LoVo (cell line): ENCODE measurements around the gene NSD1.
"Not testable (repeated sequence)": the region's sequence is repeated elsewhere in the genome, so short reads cannot be mapped to it uniquely, and the experiment has no call there.

Experiments used
- DNase-seq: peaks from one replicate; pipeline ENCODE4 v3.0.0-alpha.2; 2016; ENCODE audit warnings: low spot score

The NSD1 gene

DNA sequence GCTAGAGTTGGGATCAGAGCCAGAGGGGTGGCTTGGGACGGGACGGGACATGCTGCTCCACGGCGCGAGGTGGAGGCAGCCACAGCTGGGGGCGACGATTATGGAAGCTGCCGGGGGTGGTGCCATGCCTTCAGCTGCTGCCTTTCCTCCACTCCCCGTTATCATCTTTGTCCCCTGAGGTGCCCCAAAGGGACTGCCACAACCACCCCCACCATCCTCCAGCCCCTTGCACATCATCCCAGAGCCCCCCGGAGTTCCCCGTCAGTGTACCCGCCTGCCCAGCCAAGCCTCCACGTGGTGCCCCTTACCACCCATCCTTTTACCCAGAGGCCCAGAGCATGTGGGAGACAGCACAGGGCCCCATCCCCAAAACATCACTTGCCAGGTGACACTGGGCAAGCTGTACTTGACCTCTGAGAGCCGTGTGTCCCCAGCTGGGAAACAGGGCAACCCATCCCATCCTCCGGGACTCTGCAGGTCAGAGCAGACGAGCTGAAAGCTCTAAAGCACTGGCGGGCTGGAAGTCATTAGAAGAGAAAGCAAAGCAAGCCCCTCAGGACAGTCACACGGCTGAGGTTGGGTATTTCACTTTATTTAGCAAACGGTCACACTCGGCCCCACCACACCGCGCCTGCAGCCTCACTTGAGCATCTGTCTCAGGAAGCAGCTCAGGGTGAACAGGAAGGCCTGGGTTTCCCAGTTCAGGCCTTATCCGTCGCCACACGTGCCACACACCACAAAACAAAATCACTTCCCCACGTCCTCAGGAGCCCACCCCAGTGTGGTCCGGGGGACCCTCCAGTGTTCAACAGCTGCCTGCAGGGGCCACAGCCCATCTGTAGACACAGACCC lies 197.6 kb downstream of the NSD1 start:
- DNase-seq = no peak

- no peak for DNase-seq
These were observed 198.7 kb downstream of the NSD1 start for GRCh38 chr5:177332031-177332895.

- no peak for DNase-seq
These were observed 199.3 kb downstream of the NSD1 start for GRCh38 chr5:177332896-177333260.

DNA sequence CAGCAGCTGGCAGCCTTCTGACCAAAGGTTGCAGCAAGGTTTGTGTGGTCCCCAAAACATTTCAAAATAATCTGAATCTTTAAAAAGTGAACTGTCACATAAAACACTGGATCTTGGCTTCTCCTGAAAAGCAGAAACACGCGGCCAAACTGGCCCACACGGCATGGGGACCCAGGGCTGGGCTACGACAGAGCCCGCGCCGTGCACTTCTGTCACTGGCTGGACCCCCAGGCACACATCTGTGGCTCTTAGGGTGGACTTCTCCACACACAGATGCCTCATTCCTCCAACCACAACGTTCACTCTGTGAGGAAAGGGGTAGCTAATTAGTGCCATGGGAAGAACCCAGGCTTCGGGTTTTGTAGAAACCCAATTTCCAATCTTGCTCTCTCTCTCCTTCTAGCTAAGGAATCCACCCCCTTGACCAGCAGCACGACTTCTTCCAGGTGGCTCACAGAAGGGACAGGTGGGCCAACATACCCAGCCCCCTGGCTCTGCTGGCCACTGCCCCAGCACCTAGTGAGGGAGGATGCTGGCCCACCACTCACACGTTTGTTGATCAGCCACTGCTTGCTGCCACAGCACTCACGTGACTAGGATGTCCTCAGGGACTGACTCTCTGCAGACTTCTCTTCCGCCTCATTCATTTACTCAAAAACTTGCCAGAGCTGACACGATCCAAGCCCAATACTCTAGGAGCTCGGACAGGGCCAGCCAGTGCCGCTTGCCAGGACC lies 200.0 kb downstream of the NSD1 start:
- DNase-seq = no peak

DNA sequence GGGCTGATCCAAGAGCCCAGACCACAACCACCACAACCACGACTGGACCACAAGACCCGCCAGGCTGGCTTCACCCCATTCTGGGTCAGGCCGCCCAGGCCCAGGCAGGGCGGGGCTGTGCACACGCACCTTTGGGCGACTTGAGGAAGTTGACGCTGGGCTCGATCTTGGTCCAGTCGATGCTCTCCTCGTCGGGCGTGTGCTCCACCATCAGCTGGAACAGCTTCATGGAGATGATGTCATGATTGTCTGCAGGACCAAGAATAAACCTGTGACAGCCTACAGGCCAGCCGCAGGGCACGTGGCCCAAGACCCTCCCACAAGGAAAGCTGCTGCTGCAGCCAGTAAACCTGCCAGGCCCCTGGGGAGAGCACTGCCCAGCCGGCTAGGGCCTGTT lies 200.6 kb downstream of the NSD1 start:
- DNase-seq = no peak

DNA sequence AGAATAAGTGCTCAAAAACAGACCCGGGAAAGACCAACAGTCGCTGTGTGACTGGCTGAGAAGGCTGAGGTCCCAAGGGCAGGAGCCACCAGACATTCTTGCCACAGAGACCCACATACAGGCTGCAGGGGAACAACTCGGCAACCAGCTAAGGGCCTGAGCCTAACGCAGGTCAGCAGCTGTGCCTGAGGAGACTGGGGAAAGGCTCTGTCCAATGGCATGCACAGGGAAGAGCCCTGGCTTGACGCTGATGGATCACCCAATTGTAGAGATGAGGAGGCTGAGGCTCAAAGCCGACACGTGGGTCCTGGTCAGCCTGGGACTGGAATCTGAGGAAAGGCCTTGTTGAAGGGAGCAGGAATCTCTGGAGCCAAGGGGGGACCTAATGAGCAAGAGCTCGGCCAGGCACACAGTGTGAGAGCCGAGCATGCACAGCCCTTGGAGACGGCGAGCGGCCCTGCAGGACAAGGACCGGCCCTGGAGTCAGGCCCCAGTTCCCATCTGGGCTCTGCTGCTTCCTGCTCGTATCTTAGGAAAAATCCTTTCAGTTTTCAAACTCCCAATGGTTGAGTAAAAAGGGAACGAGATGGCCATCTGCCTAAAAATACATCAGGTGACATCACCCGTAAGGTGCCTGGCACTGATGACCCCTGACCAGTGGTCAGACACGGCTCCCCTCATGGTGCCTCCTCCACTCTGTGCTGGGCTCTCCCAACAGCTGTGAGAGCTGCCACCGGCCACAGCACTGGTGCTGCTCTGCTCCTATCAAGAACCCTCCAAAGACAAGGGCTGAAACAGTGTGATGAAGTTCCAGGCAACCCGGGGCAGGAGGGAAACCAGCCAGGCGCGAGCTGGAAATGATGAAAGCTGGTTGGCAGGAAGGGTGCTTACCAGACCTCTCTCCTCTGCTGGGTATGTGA lies 201.5 kb downstream of the NSD1 start:
- DNase-seq = no peak

- no peak for DNase-seq
These were observed 202.1 kb downstream of the NSD1 start for GRCh38 chr5:177335701-177336065.

DNA sequence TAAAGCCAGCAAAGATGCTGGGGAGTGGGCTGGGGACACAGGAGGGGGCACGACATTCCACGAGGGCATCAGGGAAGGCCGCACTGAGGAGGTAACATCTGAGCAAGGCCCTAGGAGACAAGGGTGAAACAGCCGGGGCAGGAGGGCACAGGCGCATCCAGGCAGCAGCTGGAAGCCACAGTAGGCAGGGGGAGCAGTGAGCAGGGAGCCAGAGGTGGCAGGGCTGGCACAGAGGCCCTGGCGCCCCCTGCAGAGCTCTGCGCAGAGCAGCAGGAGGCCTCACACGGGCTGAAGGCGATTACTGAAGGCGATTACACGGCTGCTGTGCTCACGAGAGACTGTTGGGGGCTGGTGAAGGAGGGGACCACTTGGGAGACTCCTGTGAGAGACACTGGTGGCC lies 202.5 kb downstream of the NSD1 start:
- no peak for DNase-seq

GRCh38 chr5:177336603-177337494 lies 203.3 kb downstream of the NSD1 start:
- DNase-seq = no peak

- no peak for DNase-seq
These were observed 204.9 kb downstream of the NSD1 start for GRCh38 chr5:177338251-177339106.

- no peak for DNase-seq
These were observed 205.6 kb downstream of the NSD1 start for GRCh38 chr5:177339107-177339638.

DNA sequence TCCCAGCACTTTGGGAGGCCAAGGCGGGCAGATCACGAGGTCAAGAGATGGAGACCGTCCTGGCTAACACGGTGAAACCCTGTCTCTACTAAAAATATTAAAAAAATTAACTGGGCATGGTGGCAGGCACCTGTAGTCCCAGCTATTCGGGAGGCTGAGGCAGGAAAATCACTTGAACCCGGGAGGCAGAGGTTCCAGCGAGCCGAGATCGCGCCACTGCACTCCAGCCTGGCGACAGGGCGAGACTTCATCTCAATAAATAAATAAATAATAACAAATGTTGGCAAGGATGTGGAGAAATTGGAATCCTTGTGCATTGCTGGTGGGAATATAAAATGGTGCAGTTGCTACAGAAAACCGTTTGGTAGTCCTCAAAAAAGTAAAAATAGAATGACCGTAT lies 209.4 kb downstream of the NSD1 start:
- not testable (repeated sequence) for DNase-seq

DNA sequence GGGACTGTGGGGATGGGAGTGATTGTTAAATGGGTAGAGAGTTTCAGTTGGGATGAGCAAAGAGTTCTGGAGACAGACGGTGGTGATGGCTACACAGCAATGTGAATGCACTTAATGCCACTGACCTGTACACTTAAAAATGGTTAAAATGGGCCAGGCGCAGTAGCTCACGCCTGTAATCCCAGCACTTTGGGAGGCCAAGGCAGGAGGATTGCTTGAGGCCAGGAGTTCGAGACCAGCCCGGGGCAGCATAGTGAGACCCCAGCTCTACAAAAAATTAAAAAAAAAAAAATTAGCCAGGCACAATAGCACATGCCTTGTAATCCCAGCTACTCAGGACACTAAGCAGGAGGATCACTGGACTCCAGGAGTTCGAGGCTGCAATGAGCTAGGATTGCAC lies 210.2 kb downstream of the NSD1 start:
- DNase-seq = no peak

DNA sequence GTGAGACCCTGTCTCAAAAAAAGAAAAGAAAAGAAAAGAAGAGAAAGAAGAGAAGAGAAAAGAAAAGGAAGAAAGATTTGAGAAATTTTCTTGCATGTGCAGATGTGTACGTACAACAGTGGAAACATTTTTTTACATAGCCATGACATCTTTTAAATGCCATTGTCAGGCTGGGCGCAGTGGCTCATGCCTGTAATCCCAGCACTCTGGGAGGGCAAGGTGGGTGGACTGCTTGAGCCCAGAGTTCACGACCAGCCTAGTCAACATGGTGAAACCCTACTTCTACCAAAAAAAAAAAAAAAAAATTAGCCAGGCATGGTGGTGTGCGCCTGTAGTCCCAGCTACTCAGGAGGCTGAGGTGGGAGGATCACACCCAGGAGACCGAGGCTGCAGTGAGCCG lies 211.3 kb downstream of the NSD1 start:
- DNase-seq = no peak

DNA sequence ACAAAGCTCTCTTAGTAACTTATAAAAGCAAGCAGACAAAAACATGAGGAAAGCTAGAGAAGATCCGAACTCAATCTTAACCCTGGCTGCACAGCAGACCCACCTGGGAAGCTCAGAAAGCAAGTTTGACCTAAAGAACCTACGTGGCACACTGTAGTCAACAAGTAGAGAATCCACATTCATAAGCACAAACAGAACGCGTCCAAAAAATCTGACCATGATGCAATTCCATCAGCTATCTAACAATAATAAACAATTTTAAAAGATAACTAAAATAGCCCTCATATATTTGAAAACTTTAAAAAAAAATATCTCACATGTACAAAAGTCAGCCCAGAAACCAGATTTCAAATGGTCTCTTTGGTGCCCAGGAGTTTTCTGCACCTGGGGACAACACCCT lies 213.2 kb downstream of the NSD1 start:
- no peak for DNase-seq

DNA sequence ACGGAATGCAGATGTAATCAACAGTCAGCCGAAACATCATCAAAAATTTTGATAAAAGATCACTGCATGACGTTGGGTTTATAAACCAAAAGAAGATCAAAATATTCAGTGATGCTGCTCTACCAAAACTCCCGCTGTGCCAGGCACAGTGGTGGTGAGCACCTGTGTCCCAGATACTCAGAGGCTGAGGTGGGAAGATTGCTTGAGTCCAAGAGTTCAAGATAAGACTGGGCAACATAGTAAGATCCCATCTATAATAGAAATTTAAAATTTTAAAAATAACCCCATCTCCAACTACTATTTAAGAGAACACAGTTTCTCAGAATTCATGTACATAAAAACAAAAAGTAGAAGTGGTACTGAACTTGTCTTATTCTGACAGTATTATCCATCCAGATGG lies 214.1 kb downstream of the NSD1 start:
- no peak for DNase-seq

GRCh38 chr5:177349362-177349647 lies 215.7 kb downstream of the NSD1 start:
- no peak for DNase-seq

GRCh38 chr5:177349762-177350161 lies 216.2 kb downstream of the NSD1 start:
- DNase-seq = no peak
